Muscle of arm (tissue), 12 donors: Measurements from ENCODE around the gene NSMCE3. TPM values are rescaled to one million over a fixed set of nuclear protein-coding genes. Genes with fewer than 3 reads are reported as not detected.
"Not testable (repeated sequence)": the region's sequence is repeated elsewhere in the genome, so short reads cannot be mapped to it uniquely, and the experiment has no call there.

ENCODE experiments used
- DNase-seq: peaks from one replicate; pipeline ENCODE4 v3.0.0-alpha.2; 2013
- polyA plus RNA-seq, 12 donors: library from polyadenylated mRNA; unstranded; fragments of 120-200 nt; gene quantifications; one replicate each; pipeline ENCODE4 v1.2.1, GENCODE V29; 2013; ENCODE audit not compliant: insufficient read length in 12 of 12

Gene NSMCE3
- polyA plus RNA-seq, 12 donors, result 5.3 to 9.8 (median 6.7) TPM; not detected in 1

- not testable (repeated sequence) for DNase-seq
Observed at GRCh38 chr15:29224235-29224986, 45.2 kb downstream of the NSMCE3 start.

GRCh38 chr15:29223640-29224039 is 46.0 kb downstream of the NSMCE3 start:
- no peak for DNase-seq

GRCh38 chr15:29222129-29222853 is 47.3 kb downstream of the NSMCE3 start:
- no peak for DNase-seq

GRCh38 chr15:29220852-29221251 is 48.8 kb downstream of the NSMCE3 start:
- DNase-seq, result peak; percentile 13

- no peak for DNase-seq
Observed at GRCh38 chr15:29216955-29217354, 52.7 kb downstream of the NSMCE3 start.
